H1 (cell line): ENCODE data around the gene RGL1. TPM values are rescaled to one million over a fixed set of nuclear protein-coding genes. Genes with fewer than 3 reads are reported as not detected.

Source experiments
- CTCF ChIA-PET: fragments of 300-600 bp; sonication (Branson Sonifier 250); formaldehyde crosslinking; loops from one replicate; lab custom pipeline; 2021; ENCODE audit not compliant: partially characterized antibody; lab: Charles Lee
- POLR2A ChIA-PET: fragments of 300-600 bp; sonication (Branson Sonifier 250); formaldehyde crosslinking; loops from one replicate; lab custom pipeline; 2021; ENCODE audit warnings: inconsistent platforms; ENCODE audit not compliant: partially characterized antibody; lab: Charles Lee
- DNase-seq, 2 experiments: peaks; one replicate each; pipeline versions ENCODE4 v3.0.0 to v3.0.0-alpha.2; 2010 to 2022; ENCODE audit warnings: low spot score in 2 of 2, low read depth in 1 of 2, mixed read lengths in 1 of 2
- FAIRE-seq: peaks from 2 replicates; lab custom pipeline; 2011; peaks lifted over from hg19 to GRCh38; lab: Jason Lieb, UNC
- H2AFZ ChIP-seq: 2 replicates; pipeline ENCODE4 v1.8.1; 2012; ENCODE audit warnings: low read length, inconsistent platforms
- H2AK5ac ChIP-seq: 2 replicates; pipeline ENCODE4 v1.6.1; 2013; ENCODE audit warnings: low read depth, low read length
- H2BK120ac ChIP-seq: replicated peaks from 2 replicates; pipeline ENCODE3; 2013; ENCODE audit warnings: low read depth, low read length, inconsistent platforms
- H2BK12ac ChIP-seq: 2 replicates; pipeline ENCODE4 v1.6.1; 2013; ENCODE audit warnings: low read depth, low read length
- H2BK15ac ChIP-seq: 2 replicates; pipeline ENCODE4 v1.6.1; 2013; ENCODE audit warnings: low read length
- H2BK20ac ChIP-seq: 2 replicates; pipeline ENCODE4 v1.6.1; 2013; ENCODE audit warnings: low read length
- H2BK5ac ChIP-seq: 2 replicates; pipeline ENCODE4 v1.6.1; 2013; ENCODE audit warnings: low read depth, low read length
- H3K14ac ChIP-seq: 2 replicates; pipeline ENCODE4 v1.6.1; 2013; ENCODE audit warnings: inconsistent platforms; ENCODE audit not compliant: insufficient read length
- H3K18ac ChIP-seq: 2 replicates; pipeline ENCODE4 v1.6.1; 2013; ENCODE audit warnings: low read length; ENCODE audit errors: extremely low read depth
- H3K23ac ChIP-seq: 2 replicates; pipeline ENCODE4 v1.6.1; 2013; ENCODE audit warnings: inconsistent platforms; ENCODE audit not compliant: insufficient read length
- H3K23me2 ChIP-seq: 2 replicates; pipeline ENCODE4 v1.6.1; 2013; ENCODE audit warnings: low read depth, low read length
- H3K27ac ChIP-seq: 2 replicates; pipeline ENCODE4 v1.6.1; 2011; ENCODE audit warnings: low read depth, low read length, inconsistent platforms
- H3K27me3 ChIP-seq, 4 experiments: replicated peaks in 1 of 4; 1 replicate in 1 of 4; 2 replicates in 3 of 4; pipeline versions ENCODE4 v1.6.1 to v1.8.1; 2011 to 2013; ENCODE audit warnings: low read length in 3 of 4, mild to moderate bottlenecking in 3 of 4, inconsistent platforms in 2 of 4, mixed read lengths in 2 of 4, moderate library complexity in 1 of 4; ENCODE audit not compliant: control insufficient read depth in 3 of 4, insufficient read depth in 3 of 4; ENCODE audit errors: extremely low read depth in 1 of 4
- H3K36me3 ChIP-seq, 4 experiments: 2 replicates each; pipeline versions ENCODE4 v1.6.1 to v1.8.1; 2011 to 2013; ENCODE audit warnings: mild to moderate bottlenecking in 4 of 4, low read length in 3 of 4, moderate library complexity in 2 of 4, control low read depth in 1 of 4, inconsistent platforms in 1 of 4; ENCODE audit not compliant: insufficient read depth in 4 of 4, control insufficient read depth in 2 of 4
- H3K4ac ChIP-seq: replicated peaks from 2 replicates; pipeline ENCODE3; 2013; ENCODE audit warnings: low read length, low read depth, mixed read lengths, inconsistent platforms; ENCODE audit not compliant: insufficient read length
- H3K4me1 ChIP-seq, 4 experiments: replicated peaks in 1 of 4; 1 replicate in 1 of 4; 2 replicates in 3 of 4; pipeline versions ENCODE4 v1.6.1 to v1.8.1; 2011 to 2013; ENCODE audit warnings: low read length in 3 of 4, inconsistent platforms in 2 of 4, mixed read lengths in 1 of 4; ENCODE audit not compliant: insufficient read depth in 4 of 4, control insufficient read depth in 3 of 4
- H3K4me2 ChIP-seq, 2 experiments: 2 replicates each; pipeline versions ENCODE4 v1.6.1 to v1.8.1; 2011 to 2013; ENCODE audit warnings: low read depth in 2 of 2, low read length in 2 of 2, control low read depth in 1 of 2, inconsistent platforms in 1 of 2, mild to moderate bottlenecking in 1 of 2; ENCODE audit not compliant: insufficient read depth in 1 of 2
- H3K4me3 ChIP-seq, 4 experiments: fragments of 200-600, 300-600 bp in 1 of 4; sonication (generic), shearing (Covaris generic), sonication (Bioruptor Twin) in 1 of 4; 2 replicates each; pipeline versions ENCODE4 v1.5.1 to v1.8.1; 2011 to 2016; ENCODE audit warnings: low read length in 4 of 4, low read depth in 3 of 4, control low read depth in 2 of 4, inconsistent platforms in 2 of 4, mild to moderate bottlenecking in 2 of 4, mixed read lengths in 1 of 4, moderate library complexity in 1 of 4; ENCODE audit not compliant: insufficient read depth in 2 of 4; ENCODE audit errors: extremely low read depth in 1 of 4
- H3K56ac ChIP-seq: replicated peaks from 2 replicates; pipeline ENCODE3; 2013; ENCODE audit warnings: low read depth, mild to moderate bottlenecking, mixed read lengths, low read length, inconsistent platforms; ENCODE audit not compliant: insufficient read length
- H3K79me1 ChIP-seq: 2 replicates; pipeline ENCODE4 v1.6.1; 2013; ENCODE audit warnings: low read depth, low read length, control low read depth
- H3K79me2 ChIP-seq, 2 experiments: 2 replicates each; pipeline versions ENCODE4 v1.6.1 to v1.8.1; 2012 to 2013; ENCODE audit warnings: low read length in 2 of 2, mild to moderate bottlenecking in 2 of 2, inconsistent platforms in 1 of 2; ENCODE audit not compliant: insufficient read depth in 2 of 2, control insufficient read depth in 1 of 2
- H3K9ac ChIP-seq, 4 experiments: replicated peaks in 1 of 4; 1 replicate in 1 of 4; 2 replicates in 3 of 4; pipeline versions ENCODE4 v1.6.1 to v1.8.1; 2011 to 2013; ENCODE audit warnings: low read depth in 3 of 4, low read length in 3 of 4, control low read depth in 2 of 4, mild to moderate bottlenecking in 2 of 4, moderate library complexity in 2 of 4, inconsistent platforms in 1 of 4; ENCODE audit errors: extremely low read depth in 1 of 4
- H3K9me3 ChIP-seq, 2 experiments: 2 replicates each; pipeline versions ENCODE4 v1.6.1 to v1.8.1; 2012 to 2013; ENCODE audit warnings: mild to moderate bottlenecking in 2 of 2, moderate library complexity in 2 of 2, control low read depth in 1 of 2, inconsistent platforms in 1 of 2, low read depth in 1 of 2, low read length in 1 of 2, mixed read lengths in 1 of 2; ENCODE audit not compliant: insufficient read depth in 2 of 2
- H4K20me1 ChIP-seq, 2 experiments: replicated peaks in 1 of 2; 2 replicates each; pipeline versions ENCODE3 to v1.8.1; 2011 to 2013; ENCODE audit warnings: inconsistent platforms in 2 of 2, low read length in 2 of 2, mild to moderate bottlenecking in 1 of 2; ENCODE audit not compliant: insufficient read depth in 2 of 2, control insufficient read depth in 1 of 2
- H4K5ac ChIP-seq: 2 replicates; pipeline ENCODE4 v1.6.1; 2013; ENCODE audit warnings: low read length, low read depth, mixed read lengths, inconsistent platforms; ENCODE audit not compliant: insufficient read length
- H4K8ac ChIP-seq: 2 replicates; pipeline ENCODE4 v1.8.0; 2013; ENCODE audit warnings: mild to moderate bottlenecking, moderate library complexity, low read length, inconsistent platforms; ENCODE audit not compliant: insufficient read depth; ENCODE audit errors: extremely low read depth
- H4K91ac ChIP-seq: replicated peaks from 2 replicates; pipeline ENCODE3; 2013; ENCODE audit warnings: low read length, mixed read lengths, inconsistent platforms; ENCODE audit not compliant: insufficient read length
- CHD2 ChIP-seq: IDR thresholded peaks from 2 replicates; pipeline ENCODE4 v1.6.1; 2012; ENCODE audit warnings: low read length, improper control_type of control experiment
- EZH2 ChIP-seq: fragments of 200-600 bp; sonication (generic); IDR thresholded peaks from 2 replicates; pipeline ENCODE4 v1.7.1; 2012; ENCODE audit warnings: low read depth, mild to moderate bottlenecking, moderate library complexity, low read length, inconsistent platforms; ENCODE audit not compliant: severe bottlenecking
- GTF2F1 ChIP-seq: IDR thresholded peaks from 2 replicates; pipeline ENCODE4 v1.6.1; 2012; ENCODE audit warnings: low read depth, low read length, improper control_type of control experiment, borderline replicate concordance
- JUND ChIP-seq: IDR thresholded peaks from 2 replicates; pipeline ENCODE4 v1.6.1; 2011; ENCODE audit warnings: mild to moderate bottlenecking, improper control_type of control experiment, low read length
- NRF1 ChIP-seq: IDR thresholded peaks from 2 replicates; pipeline ENCODE4 v1.6.1; 2011; ENCODE audit warnings: mild to moderate bottlenecking, low read depth, low read length, improper control_type of control experiment
- POU5F1 ChIP-seq: IDR thresholded peaks from 2 replicates; pipeline ENCODE4 v1.6.1; 2011; ENCODE audit warnings: low read depth, mild to moderate bottlenecking, low read length, moderate library complexity
- SAP30 ChIP-seq: fragments of 300-600 bp; sonication (generic); IDR thresholded peaks from 2 replicates; pipeline ENCODE4 v1.7.1; 2012; ENCODE audit warnings: low read length, moderate library complexity, mild to moderate bottlenecking, inconsistent platforms; ENCODE audit not compliant: insufficient read depth, insufficient replicate concordance
- SIRT6 ChIP-seq: IDR thresholded peaks from one replicate; pipeline ENCODE4 v1.7.1; 2012; ENCODE audit warnings: low read length, inconsistent platforms
- SIX5 ChIP-seq: IDR thresholded peaks from 2 replicates; pipeline ENCODE4 v1.6.1; 2011; ENCODE audit warnings: mild to moderate bottlenecking, low read depth, low read length
- SP1 ChIP-seq: IDR thresholded peaks from 2 replicates; pipeline ENCODE4 v1.6.1; 2011; ENCODE audit warnings: low read depth, low read length
- TAF7 ChIP-seq: optimal IDR thresholded peaks from 2 replicates; pipeline ENCODE3; 2011; ENCODE audit warnings: low read depth, mild to moderate bottlenecking, inconsistent platforms, low read length, moderate library complexity, borderline replicate concordance
- TEAD4 ChIP-seq: IDR thresholded peaks from 2 replicates; pipeline ENCODE4 v1.6.1; 2012; ENCODE audit warnings: low read depth, low read length, inconsistent platforms, mixed read lengths
- WGBS, 2 experiments: shearing (Covaris generic) in 1 of 2; methylation state at CpG; one replicate each; pipeline versions ENCODE4 v1.1.6 to v1.1.7; 2013 to 2015; ENCODE audit warnings: low lambda C conversion rate in 2 of 2, mixed read lengths in 2 of 2, inconsistent platforms in 1 of 2, low coverage in 1 of 2, missing lambda C conversion rate in 1 of 2; ENCODE audit not compliant: insufficient replicate concordance in 2 of 2, insufficient coverage in 1 of 2, insufficient read length in 1 of 2; ENCODE audit errors: extremely low coverage in 1 of 2, missing lambda C conversion rate in 1 of 2; 5-methylcytosine and 5-hydroxymethylcytosine counted together
- polyA plus RNA-seq, 7 experiments: library from polyadenylated mRNA; depleted of rRNA in 3 of 7; stranded (reverse) in 5 of 7; unstranded in 2 of 7; fragments of >200 nt in 5 of 7; fragments of 200-250 nt in 2 of 7; gene quantifications; 1 replicate in 5 of 7; 2 replicates in 1 of 7; 4 replicates in 1 of 7; pipeline versions ENCODE4 v1.2.1 to v1.2.3, GENCODE V29; 2011 to 2013; ENCODE audit warnings: missing spikeins in 2 of 7, mixed read lengths in 2 of 7
- total RNA-seq: library from RNA; stranded (reverse); fragmentation: NEBNext Ultra II Directional; extraction: Animal tissue kit (Norgen Biotek cat#: 25700); gene quantifications from 2 replicates; pipeline ENCODE4 v1.2.1, GENCODE V29; 2021
- TF ChIP-seq, protein P1 (sequence below): IDR thresholded peaks from 2 replicates; pipeline ENCODE4 v1.6.1; 2011; ENCODE audit warnings: low read length, improper control_type of control experiment

The RGL1 gene
- total and polyA plus RNA-seq, 2 of the 8 experiments (the other 6 are each of a cell fraction or from before 2014, with no cell fraction given) = 0.98 to 2.4 TPM

- H2BK20ac ChIP-seq = no peak overlapping the region
- no peak overlapping the region for H3K27ac ChIP-seq
- no peak overlapping the region for H3K56ac ChIP-seq
- CTCF ChIA-PET = interaction anchor here (0.8 to 1.8 kb wide), 3 partner anchors 14 to 730 kb away, joined by 3 to 5 read pairs (median 3); no protein-coding TSS in a partner anchor
- H2BK12ac ChIP-seq = no peak overlapping the region
- no peak for FAIRE-seq
- no peak overlapping the region for H2AFZ ChIP-seq
- H3K14ac ChIP-seq = no peak overlapping the region
- no peak overlapping the region for H2BK120ac ChIP-seq
- H3K23ac ChIP-seq = no peak overlapping the region
- POLR2A ChIA-PET = no interaction called here
- WGBS, 2 experiments = 89% methylated on average over 4 of the region's 4 CpGs; no CpG with 5 or more reads in 1 of the 2 experiments
- H3K18ac ChIP-seq = no peak overlapping the region
- no peak overlapping the region for H3K4ac ChIP-seq
- H3K4me3 ChIP-seq = no peak overlapping the region
- no peak overlapping the region for H4K91ac ChIP-seq
- no peak overlapping the region for H3K4me2 ChIP-seq
- H4K5ac ChIP-seq = no peak overlapping the region
- no peak overlapping the region for H3K9ac ChIP-seq
- H2AK5ac ChIP-seq = no peak overlapping the region
- peak in 1 of 2 experiments; percentile 23 for DNase-seq
- no peak overlapping the region for H2BK15ac ChIP-seq
- no peaks in the 10 kb centered on the region for H3K79me1 ChIP-seq
- no peak overlapping the region for H2BK5ac ChIP-seq
- no peaks in the 10 kb centered on the region for H4K20me1 ChIP-seq
- H4K8ac ChIP-seq = no peak overlapping the region
- no peaks in the 10 kb centered on the region for H3K4me1 ChIP-seq
- no peaks in the 10 kb centered on the region for H3K27me3 ChIP-seq
- no peaks in the 10 kb centered on the region for H3K36me3 ChIP-seq
- no peaks in the 10 kb centered on the region for H3K23me2 ChIP-seq
- no peaks in the 10 kb centered on the region for H3K9me3 ChIP-seq
- H3K79me2 ChIP-seq = no peaks in the 10 kb centered on the region
- TF ChIP-seq TEAD4 = no peak
- no peak for TF ChIP-seq SIRT6
- no peak for TF ChIP-seq SIX5
- no peak for TF ChIP-seq EZH2
- TF ChIP-seq NRF1 = no peak
- TF ChIP-seq POU5F1 = no peak
- TF ChIP-seq SAP30 = no peak
- TF ChIP-seq GTF2F1 = no peak
- TF ChIP-seq, protein P1, sequence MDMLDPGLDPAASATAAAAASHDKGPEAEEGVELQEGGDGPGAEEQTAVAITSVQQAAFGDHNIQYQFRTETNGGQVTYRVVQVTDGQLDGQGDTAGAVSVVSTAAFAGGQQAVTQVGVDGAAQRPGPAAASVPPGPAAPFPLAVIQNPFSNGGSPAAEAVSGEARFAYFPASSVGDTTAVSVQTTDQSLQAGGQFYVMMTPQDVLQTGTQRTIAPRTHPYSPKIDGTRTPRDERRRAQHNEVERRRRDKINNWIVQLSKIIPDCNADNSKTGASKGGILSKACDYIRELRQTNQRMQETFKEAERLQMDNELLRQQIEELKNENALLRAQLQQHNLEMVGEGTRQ = no peak
- TF ChIP-seq CHD2 = no peak
- no peak for TF ChIP-seq JUND
- no peak for TF ChIP-seq SP1
- TF ChIP-seq TAF7 = no peak
Measured at GRCh38 chr1:183933528-183934179, 128.7 kb downstream of the RGL1 start.
